Measurements from ENCODE around the gene MIPOL1.

Gene MIPOL1

GRCh38 chr14:37482428-37482827 lies 284.7 kb downstream of the MIPOL1 start:
- no peak for TF ChIP-seq CTCF (IDR thresholded peaks at IDR 0.05; ENCODE audit: low read depth, low read length, missing control alignments)
- DNase-seq (ENCODE audit: low read depth), result no peak
- in situ Hi-C loops (cut with HindIII; ENCODE audit: low sequenced_read_pairs), result no loop called here
- H3K4me3 ChIP-seq (ENCODE audit: low read depth, low read length), result no peak overlapping the region

- DNase-seq (ENCODE audit: low read depth), result no peak
- in situ Hi-C loops (cut with HindIII; ENCODE audit: low sequenced_read_pairs), result no loop called here
- no peak for TF ChIP-seq CTCF (IDR thresholded peaks at IDR 0.05; ENCODE audit: low read depth, low read length, missing control alignments)
- H3K4me3 ChIP-seq (ENCODE audit: low read depth, low read length), result no peak overlapping the region
Measured at GRCh38 chr14:37483672-37484071, 285.9 kb downstream of the MIPOL1 start.

GRCh38 chr14:37490607-37491006 lies 292.9 kb downstream of the MIPOL1 start:
- no peak overlapping the region for H3K4me3 ChIP-seq (ENCODE audit: low read depth, low read length)
- in situ Hi-C loops (cut with HindIII; ENCODE audit: low sequenced_read_pairs), result no loop called here
- no peak for TF ChIP-seq CTCF (IDR thresholded peaks at IDR 0.05; ENCODE audit: low read depth, low read length, missing control alignments)
- DNase-seq (ENCODE audit: low read depth), result no peak

GRCh38 chr14:37491076-37491475 lies 293.3 kb downstream of the MIPOL1 start:
- TF ChIP-seq CTCF (IDR thresholded peaks at IDR 0.05; ENCODE audit: low read depth, low read length, missing control alignments), result no peak
- in situ Hi-C loops (cut with HindIII; ENCODE audit: low sequenced_read_pairs), result no loop called here
- H3K4me3 ChIP-seq (ENCODE audit: low read depth, low read length), result no peak overlapping the region
- no peak for DNase-seq (ENCODE audit: low read depth)

GRCh38 chr14:37493606-37494005 lies 295.9 kb downstream of the MIPOL1 start:
- DNase-seq (ENCODE audit: low read depth), result no peak
- in situ Hi-C loops (cut with HindIII; ENCODE audit: low sequenced_read_pairs), result no loop called here
- no peak for TF ChIP-seq CTCF (IDR thresholded peaks at IDR 0.05; ENCODE audit: low read depth, low read length, missing control alignments)
- no peak overlapping the region for H3K4me3 ChIP-seq (ENCODE audit: low read depth, low read length)

GRCh38 chr14:37497422-37497821 lies 299.7 kb downstream of the MIPOL1 start:
- no peak for DNase-seq (ENCODE audit: low read depth)
- in situ Hi-C loops (cut with HindIII; ENCODE audit: low sequenced_read_pairs), result no loop called here
- no peak overlapping the region for H3K4me3 ChIP-seq (ENCODE audit: low read depth, low read length)
- TF ChIP-seq CTCF (IDR thresholded peaks at IDR 0.05; ENCODE audit: low read depth, low read length, missing control alignments), result no peak

GRCh38 chr14:37501877-37502276 lies 304.1 kb downstream of the MIPOL1 start:
- no peak for DNase-seq (ENCODE audit: low read depth)
- in situ Hi-C loops (cut with HindIII; ENCODE audit: low sequenced_read_pairs), result no loop called here
- H3K4me3 ChIP-seq (ENCODE audit: low read depth, low read length), result no peak overlapping the region
- TF ChIP-seq CTCF (IDR thresholded peaks at IDR 0.05; ENCODE audit: low read depth, low read length, missing control alignments), result no peak
